Measurements from ENCODE around the gene RRAS2.

RRAS2 gene

GRCh38 chr11:14335712-14336111 is 23.3 kb downstream of the RRAS2 start:
- DNase-seq = no peak

DNA sequence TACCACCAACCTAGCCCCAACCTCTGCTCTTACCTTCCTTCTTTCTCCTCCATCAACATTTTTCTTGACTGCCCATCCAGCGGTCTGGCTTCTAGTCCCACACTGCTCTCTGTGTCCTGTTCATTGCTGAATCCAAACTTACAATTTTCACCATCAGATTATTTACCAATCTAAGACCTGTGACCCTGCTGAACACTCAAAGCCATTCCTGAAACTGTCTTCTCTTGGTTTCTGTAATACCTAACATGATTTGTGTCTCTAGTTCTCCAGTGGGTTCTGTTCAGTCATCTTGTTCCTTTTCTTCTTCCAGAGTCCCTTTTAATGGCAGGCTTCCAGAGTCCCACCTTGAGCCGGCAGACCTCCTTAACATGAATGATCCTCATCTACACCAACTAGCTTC is 24.1 kb downstream of the RRAS2 start:
- DNase-seq = no peak

DNA sequence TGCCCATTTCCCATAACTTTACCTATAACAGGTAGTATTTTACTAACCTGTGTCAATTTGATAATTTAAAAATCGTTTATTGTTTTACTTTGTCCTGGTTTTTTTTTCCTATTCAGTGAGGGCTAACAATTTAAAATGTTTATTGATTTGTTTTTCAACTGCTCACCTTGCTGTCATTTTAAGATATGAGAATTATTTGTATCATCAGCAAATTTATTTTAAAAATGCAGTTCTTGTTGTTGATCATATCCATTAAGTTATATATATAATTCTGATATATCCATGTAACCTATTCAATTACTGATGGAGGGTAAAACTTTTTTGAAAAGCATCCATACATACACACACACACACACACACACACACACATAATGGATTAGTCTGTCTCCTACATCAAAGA is 24.8 kb downstream of the RRAS2 start:
- no peak for DNase-seq

DNA sequence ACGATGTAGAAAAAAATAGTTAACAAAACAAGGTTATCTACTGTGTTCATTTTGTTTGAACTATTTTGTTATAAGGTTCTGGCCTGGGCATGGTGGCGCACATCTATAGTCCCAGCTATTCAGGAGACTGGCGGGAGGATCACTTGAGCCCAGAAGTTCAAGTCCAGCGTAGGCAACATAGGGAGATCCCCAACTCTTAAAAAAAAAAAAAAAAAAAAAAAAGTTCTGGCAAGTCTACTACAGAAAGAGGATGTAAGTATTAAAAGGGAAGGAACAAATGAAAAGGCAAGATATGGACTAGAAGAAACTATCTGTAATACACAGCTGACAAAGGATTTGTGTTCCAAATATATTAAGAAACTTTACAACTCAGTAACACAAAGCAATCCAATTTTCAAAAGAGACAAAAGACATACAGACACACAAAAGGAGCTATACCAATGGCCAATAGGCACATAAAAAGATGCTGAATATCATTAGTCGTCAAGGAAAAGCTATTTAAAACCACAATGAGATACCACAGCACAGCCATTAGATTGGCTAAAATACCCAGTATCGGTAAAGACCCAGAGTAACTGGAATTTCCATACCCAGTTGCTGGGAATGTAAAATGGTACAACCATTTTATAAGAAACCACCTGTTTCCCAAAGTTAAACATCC is 27.4 kb downstream of the RRAS2 start:
- DNase-seq = no peak

GRCh38 chr11:14330881-14331280 is 28.1 kb downstream of the RRAS2 start:
- DNase-seq = no peak

- DNase-seq = no peak
These were observed 29.3 kb downstream of the RRAS2 start for GRCh38 chr11:14329702-14330101.

DNA sequence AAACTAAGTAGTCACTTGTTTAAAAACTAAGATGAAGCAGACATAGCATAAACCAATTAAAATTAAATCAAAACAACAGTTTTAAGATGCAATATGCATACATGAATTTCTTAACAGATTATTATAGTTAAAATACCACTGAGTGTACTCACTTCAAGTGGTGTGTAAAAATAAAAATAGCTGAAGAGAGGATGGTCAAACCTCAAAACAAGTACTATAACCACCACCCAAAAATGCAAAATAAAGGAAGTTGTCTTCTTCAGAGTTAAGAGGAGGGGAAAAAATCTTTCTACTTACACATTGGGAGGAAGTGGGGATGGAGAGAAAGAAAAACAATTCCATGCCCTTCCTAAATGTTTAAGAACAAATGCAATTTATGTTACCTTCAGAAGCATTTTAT is 31.9 kb downstream of the RRAS2 start:
- no peak for DNase-seq

DNA sequence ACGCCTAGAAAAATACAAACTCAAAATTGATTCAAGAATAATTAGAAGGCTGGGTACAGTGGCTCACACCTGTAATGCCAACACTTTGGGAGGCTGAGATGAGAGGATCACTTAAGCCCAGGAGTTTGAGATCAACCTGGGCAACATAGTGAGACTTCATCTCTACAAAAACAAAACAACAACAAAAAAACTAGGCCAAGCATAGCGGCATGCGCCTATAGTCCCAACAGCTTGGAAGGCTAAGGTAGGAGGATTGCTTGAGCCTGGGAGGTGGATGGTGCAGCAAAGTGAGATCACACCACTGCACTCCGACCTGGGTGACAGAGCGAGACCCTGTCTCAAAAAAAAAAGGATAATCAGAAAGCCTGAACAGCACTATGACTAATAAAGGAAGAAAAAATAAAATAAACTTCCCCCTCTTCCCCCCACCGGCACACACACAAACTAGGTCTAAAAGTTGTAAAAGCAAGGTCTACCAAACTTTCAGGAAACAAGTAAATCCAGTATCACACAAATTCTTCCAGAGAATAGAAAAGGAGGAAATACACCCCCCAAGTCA is 35.8 kb downstream of the RRAS2 start:
- no peak for DNase-seq

GRCh38 chr11:14322510-14322909 is 36.5 kb downstream of the RRAS2 start:
- no peak for DNase-seq

DNA sequence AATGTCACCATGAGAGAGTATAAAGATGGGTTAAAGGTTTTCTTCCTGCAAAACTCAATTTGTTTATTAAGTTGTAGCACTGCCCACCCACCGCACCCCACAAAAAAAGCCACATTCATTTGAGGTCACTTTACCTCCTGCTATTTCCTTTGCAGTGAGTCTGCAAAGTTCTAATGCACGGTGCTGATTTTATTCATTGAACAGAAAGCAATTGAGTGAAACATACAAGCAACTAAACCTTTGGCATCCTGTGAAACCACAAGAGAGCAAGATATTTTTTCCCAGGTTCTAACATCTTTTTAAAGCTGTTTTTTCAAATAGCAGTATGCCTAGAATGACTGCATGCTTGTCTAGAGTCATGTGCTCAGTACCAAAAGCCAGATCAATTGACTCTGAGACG is 39.0 kb downstream of the RRAS2 start:
- peak; percentile 62 for DNase-seq

DNA sequence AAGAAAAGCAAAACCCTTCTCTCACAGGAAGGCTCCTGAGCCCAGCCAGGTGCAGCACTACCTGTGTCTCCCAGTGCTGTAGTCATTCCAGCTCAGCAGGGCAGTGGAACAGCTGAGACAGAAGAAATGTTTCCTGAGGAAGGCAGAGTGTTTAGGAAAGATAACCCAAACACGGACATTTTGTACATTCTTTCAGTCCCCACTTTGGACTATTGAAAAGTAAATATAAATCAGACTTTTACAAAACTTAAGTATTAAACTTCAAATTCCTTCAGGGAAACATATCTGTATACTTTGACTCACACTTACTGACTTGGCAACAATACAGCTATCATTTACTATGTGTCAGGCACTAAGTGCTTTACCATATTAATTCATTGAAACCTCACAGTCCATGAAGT is 40.4 kb downstream of the RRAS2 start:
- DNase-seq = no peak

DNA sequence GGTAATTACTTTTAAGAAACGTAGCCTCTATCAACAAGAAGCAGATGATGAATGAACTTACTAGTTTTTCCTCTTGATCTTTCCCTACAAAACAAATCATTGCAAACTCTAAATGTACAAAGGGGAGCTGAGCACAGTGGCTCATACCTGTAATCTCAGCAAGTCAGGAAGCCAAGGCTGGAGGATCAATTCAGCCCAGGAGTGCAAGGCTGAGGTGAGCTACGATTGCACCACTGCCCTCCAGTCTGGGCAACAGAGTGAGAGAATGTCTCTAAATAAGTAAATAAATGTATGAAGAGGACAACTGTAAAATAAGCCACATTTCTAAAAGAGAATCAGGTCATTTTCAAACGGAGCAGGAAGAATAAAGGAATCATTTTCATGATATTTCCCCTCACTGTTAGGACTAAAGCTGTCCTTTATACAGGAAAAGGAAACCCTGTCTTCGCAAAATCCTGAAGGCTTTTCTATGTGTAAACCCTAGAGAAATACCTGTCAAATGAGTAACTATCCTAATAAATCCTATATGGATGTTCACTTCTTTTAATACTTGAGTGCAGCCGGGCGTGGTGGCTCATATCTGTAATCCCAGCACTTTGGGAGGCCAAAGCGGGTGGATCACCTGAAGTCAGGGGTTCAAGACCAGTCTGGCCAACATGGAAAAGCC is 41.2 kb downstream of the RRAS2 start:
- DNase-seq = no peak

DNA sequence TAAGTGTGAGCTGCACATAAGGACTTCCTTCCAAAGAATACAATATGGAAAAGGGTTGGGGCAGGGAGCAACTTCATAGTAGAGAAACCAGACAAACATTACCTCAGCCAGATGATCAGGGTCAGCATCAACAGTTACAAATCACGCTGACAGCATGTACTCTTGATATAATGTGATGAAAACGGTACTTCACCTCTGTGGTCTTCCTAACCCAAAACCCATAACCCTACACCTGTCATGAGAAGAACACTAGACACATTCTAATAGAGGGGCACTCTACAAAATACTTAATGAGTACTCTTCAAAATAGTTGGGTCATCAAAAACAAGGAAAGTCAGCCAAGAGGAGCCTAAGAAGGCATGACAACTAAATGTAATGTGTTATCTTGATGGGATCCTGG is 43.9 kb downstream of the RRAS2 start:
- DNase-seq = no peak

GRCh38 chr11:14314127-14314526 is 44.9 kb downstream of the RRAS2 start:
- DNase-seq = no peak

GRCh38 chr11:14312736-14313438 is 46.1 kb downstream of the RRAS2 start:
- DNase-seq = no peak

- no peak for DNase-seq
These were observed 48.3 kb downstream of the RRAS2 start for GRCh38 chr11:14310679-14311078.

- no peak for DNase-seq
These were observed 49.4 kb downstream of the RRAS2 start for GRCh38 chr11:14309425-14310192.

DNA sequence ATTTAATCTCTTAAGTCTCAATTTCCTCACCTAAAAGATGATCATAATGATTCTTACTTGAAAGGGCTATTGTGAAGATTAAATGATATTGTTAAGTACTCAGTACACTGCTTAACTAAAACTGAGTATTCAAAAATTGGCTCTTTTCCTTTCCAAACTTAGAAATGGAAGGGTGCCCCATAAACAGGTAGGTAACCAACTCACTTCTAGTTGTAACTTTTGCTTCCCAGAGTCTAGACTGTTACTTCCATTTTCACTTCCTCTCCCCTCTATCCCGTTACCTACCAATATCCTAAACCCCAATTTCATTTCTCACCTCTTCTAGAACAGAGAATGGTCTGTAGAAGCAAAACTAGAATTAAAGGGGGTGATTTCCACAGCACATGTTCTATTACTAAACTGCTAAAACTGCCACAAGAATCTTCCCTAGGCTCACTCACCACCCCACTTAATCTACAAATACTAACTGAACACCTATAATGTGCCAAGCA is 50.0 kb downstream of the RRAS2 start:
- DNase-seq = no peak

DNA sequence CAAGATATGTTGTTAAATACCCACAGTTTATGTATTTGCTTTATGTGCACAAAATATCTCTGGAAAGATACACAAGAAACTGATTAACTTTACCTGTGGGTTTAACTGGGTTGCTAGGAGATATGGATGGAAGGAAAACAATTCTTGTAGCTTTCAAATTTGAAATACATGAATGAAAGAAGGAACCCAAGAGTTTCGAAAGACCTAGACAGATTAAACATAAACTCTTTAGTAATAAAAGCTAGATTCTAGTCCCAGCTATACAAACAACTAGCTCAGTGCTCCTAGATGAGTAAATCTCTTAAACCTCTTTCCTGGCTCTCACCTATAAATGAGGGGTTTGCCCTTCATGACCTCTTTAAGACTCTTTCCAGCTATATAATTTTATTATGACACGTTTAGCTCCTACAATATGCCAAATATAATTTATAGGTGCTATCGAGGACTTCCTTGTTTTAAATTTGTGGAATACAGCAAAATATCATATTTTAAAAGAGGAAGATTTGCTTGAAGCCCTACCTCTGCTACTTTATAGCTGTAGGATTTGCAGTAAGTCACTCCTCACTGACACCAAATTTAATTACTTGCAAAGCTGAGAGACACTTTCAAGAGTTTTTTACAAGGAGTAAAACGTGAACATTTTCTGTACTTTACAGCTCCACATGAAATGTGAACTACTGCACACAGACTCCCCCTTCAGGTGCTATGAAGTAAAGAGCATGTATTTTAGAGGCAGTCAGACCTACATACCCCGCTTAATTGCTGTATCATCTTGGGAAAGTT is 50.7 kb downstream of the RRAS2 start:
- peak; percentile 49 for DNase-seq

DNA sequence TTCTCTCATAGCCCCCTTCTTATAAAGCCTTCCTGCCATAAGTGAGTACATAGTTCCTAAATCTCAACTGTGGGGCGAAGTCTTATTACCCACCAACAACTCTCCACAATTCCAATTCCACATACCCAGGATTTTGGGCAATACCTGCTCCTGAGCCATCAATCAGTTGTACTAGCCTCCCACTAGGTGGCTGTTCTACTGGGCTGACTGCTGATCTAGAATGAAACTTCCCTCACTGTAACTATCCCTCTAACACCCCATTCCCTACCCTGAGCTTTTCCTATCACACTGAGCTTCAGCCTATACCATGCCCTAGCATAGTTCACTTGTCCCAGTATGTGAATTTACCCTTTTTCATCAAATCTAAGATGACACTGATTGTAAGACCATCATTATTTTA is 52.5 kb downstream of the RRAS2 start:
- DNase-seq = no peak

GRCh38 chr11:14305649-14306048 is 53.3 kb downstream of the RRAS2 start:
- DNase-seq = no peak

DNA sequence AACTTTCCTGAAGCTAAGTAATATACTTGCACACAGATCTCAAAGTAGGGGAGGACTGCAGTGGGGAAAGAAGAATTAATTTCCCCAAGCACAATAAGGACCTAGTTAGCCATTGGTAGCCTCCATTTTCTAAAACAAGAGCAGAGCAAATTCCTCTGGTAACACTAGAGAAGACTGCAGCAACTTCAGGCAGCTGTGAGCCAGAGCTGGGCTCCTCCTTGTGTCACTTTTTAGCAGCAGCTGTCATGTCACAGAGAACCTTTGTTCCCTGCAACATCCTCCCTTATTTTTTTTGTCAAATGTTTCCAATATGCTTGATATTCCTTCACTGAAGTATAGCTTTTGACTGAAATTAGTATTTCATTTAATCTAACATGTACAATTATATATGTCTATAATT is 54.4 kb downstream of the RRAS2 start:
- DNase-seq = no peak

Data from CD4-positive, alpha-beta T cell treated with Interleukin-17A for 1 hour (primary cell).